HG02852 (cell line): Measurements from ENCODE around the gene VPS33B.
A peak's percentile ranks its signal among the peaks of the same experiment; 100 is the strongest.

ENCODE experiments used
- ATAC-seq: cut with Tn5 transposase; IDR thresholded peaks from one replicate; pipeline ENCODE4 v1.9.1; 2021; ENCODE audit warnings: mild to moderate bottlenecking, moderate library complexity; ENCODE audit not compliant: unreplicated experiment

The VPS33B gene

GRCh38 chr15:90986790-90987507, 35.4 kb downstream of the VPS33B start:
- ATAC-seq = peak; percentile 72

DNA sequence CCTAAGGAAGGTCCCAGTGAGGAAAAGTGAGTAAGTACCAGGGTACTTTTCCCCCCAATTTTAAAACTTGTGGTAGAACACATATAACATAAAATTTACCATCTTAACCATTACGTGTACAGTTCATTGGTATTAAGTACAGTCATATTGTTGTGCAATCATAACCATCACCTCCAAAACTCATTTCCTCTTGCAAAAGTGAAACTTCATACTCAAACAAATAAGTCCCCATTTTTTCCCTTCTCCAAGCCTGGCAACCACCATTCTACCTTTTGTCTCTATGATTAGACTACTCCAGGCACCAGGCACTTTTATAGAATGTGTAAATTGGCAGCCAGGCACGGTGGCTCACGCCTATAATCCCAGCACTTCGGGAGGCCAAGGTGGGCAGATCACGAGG, 40.3 kb downstream of the VPS33B start:
- ATAC-seq = no peak

- ATAC-seq = no peak
These were observed 40.7 kb downstream of the VPS33B start for GRCh38 chr15:90981681-90982080.

GRCh38 chr15:90979582-90979981, 42.8 kb downstream of the VPS33B start:
- no peak for ATAC-seq

- ATAC-seq = no peak
These were observed 48.2 kb downstream of the VPS33B start for GRCh38 chr15:90974216-90974615.

- no peak for ATAC-seq
These were observed 50.3 kb downstream of the VPS33B start for GRCh38 chr15:90972133-90972532.

- no peak for ATAC-seq
These were observed 52.1 kb downstream of the VPS33B start for GRCh38 chr15:90970274-90970673.

GRCh38 chr15:90968434-90968833, 54.0 kb downstream of the VPS33B start:
- no peak for ATAC-seq

- no peak for ATAC-seq
These were observed 55.2 kb downstream of the VPS33B start for GRCh38 chr15:90967206-90967605.

- no peak for ATAC-seq
These were observed 56.1 kb downstream of the VPS33B start for GRCh38 chr15:90966262-90966661.

- no peak for ATAC-seq
These were observed 60.4 kb downstream of the VPS33B start for GRCh38 chr15:90962021-90962420.

- no peak for ATAC-seq
These were observed 61.9 kb downstream of the VPS33B start for GRCh38 chr15:90960298-90961091.

- no peak for ATAC-seq
These were observed 62.5 kb downstream of the VPS33B start for GRCh38 chr15:90959894-90960293.

- no peak for ATAC-seq
These were observed 63.3 kb downstream of the VPS33B start for GRCh38 chr15:90959028-90959595.

GRCh38 chr15:90957791-90958190, 64.6 kb downstream of the VPS33B start:
- no peak for ATAC-seq

DNA sequence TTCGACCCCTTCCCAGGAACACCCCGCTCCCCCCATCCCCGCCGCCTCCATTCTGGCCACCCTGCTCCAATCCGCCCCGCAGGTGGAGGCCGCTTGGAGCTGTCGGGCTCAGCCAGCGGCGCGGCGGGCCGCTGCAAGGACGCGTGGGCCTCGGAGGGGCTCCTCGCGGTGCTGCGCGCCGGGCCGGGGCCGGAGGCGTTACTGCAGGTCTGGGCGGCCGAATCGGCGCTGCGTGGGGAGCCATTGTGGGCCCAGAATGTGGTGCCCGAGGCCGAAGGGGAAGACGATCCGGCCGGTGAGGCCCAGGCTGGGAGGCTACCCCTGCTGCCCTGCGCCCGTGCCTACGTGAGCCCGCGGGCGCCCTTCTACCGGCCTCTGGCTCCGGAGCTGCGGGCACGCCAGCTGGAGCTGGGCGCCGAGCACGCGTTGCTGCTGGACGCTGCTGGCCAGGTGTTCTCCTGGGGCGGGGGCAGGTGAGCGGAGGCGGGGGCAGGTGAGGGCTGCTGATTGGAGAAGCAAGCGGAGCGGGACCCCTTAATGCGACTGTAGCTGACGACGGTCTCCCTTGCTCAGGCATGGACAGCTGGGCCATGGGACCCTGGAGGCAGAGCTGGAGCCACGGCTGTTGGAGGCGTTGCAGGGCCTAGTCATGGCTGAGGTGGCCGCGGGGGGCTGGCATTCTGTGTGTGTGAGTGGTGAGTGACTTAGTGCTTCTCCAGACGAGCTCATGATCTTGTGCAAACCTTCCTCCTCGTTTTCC, 65.2 kb downstream of the VPS33B start:
- no peak for ATAC-seq

DNA sequence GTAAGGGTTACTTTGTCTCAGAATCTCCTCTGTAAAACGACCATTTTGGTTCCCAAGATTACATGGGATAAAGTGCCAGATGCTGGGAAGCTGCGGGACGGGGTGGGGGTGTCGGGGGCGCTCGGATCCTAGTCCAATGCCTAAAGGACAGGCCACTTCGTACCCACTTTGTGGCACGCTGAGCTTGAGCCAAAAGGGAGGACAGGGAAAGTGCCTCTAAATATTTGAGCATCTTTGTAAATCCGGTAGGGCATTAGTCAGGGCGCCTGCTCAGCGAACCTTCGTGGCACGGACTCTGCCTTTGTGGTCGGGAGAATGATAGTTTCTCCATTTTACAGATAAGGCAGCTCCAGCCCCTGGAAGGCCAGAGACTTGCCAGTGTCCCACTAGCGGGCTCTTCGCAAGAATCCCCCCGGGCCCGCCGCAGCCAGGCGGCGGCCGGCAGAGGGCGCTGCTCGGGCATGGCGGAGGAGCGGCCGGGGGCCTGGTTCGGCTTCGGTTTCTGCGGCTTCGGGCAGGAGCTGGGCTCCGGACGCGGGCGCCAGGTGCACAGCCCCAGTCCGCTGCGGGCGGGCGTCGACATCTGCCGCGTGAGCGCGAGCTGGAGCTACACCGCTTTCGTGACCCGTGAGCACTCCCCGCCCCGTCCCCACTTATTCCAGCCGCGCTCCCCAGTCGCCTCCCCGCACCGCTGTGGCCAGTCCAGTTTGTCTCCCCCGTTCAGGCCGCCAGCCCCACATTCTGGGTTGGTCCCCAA, 65.9 kb downstream of the VPS33B start:
- no peak for ATAC-seq

GRCh38 chr15:90955624-90956273, 66.6 kb downstream of the VPS33B start:
- no peak for ATAC-seq

DNA sequence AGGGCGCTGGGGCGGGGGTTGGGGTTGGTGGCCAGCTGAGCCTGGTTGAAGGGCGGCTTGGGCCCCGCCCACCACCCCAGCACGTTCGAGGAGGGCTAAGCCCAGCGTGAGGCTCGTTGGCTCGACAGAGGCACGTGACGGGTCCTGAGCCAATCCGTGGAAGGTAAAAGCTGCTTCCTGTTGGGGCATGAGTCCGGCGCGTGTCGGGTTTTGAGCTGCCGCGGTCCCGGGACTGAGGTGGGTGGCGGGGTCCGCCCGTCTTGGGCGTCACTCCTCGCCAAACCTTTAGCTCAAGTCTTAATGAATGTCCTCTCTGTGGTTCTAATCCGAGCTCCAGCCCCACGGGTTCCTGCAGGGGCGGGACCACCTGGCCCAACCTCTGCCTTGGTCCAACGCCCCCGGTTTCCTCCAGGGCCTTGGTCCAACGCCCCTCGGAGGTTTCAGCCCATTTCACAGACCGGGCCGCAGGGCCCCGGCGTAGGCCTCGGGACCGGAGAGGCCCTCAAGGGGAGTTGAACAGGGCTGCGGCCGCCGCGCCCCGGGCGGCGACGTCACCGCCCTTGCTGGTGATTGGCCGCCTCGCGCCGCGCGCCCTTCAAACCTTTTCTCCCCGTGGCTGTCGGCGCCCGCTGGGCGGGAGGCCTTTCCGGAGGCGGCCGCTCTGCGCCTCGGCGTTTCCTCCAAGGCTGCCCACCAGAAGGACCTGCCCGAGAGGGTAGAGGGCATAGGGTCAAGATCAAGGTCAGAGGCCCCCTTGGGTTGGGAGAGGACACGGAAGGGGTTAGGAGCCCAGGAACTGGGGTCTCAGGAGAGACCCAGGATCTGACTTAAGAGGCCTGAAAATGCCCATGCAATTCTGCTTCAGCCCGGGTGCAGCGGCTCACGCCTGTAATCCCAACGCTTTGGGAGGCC, 67.4 kb downstream of the VPS33B start, which contains the start of gene RCCD1:
Gene RCCD1, plus strand, starts transcription at position 173 of the 912 bp plus-strand sequence. CDS start 1,851 bp downstream, outside the sequence.
- ATAC-seq = peak; percentile 92
